Metanephros (tissue), 2 donors: ENCODE measurements around the gene VPS33B. TPM values are rescaled to one million over a fixed set of nuclear protein-coding genes. Genes with fewer than 3 reads are reported as not detected.

Source experiments
- small RNA-seq: library from RNA; depleted of rRNA; stranded (forward); fragments of <200 nt; gene quantifications from one replicate; pipeline ENCODE3, GENCODE V24; 2014; ENCODE audit warnings: low replicate concordance
- total RNA-seq: library from RNA; depleted of rRNA; stranded (reverse); fragments of >200 nt; gene quantifications from one replicate; pipeline ENCODE4 v1.2.3, GENCODE V29; 2014

Gene VPS33B
- total RNA-seq = 5.5 TPM

DNA sequence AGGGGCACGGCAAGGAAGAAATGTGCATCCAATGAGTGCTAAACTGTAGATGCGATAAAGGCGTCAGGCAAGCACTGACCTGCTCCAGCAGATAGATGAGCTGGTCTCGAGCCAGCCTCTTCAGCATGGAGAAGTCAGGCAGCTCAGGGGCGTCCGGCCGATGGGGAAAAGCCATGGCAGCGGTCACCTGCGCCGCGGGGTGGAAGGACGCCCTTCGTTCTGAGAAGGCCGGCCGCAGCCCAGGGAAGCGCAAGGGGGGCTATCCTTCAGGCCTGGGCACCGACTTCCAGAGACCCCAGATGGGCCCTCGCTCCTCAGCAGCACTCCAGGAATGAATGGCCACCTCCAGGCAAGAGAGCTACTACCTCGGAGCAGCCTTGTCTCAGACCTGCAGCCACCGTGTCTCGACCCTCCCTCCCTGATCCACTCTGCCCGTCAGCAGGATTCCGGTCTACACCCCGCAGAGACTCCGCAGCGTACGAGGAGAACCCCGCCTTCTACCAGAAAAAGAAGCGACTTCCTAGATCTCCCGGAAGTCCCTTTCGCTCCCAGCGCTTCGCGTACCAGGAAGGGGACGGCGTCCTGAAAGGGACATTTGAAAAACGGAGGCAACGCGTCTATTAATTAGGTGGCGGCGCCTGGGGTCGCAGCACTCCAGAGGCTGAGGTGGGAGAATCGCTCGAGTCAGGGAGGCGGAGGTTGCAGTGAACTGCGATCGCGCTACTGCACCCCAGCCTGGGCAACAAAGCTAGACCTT, at the start of gene VPS33B:
Gene VPS33B, minus strand, starts transcription at position 520 of the 757 bp plus-strand sequence. Its CDS starts 345 bp downstream, at position 175.

DNA sequence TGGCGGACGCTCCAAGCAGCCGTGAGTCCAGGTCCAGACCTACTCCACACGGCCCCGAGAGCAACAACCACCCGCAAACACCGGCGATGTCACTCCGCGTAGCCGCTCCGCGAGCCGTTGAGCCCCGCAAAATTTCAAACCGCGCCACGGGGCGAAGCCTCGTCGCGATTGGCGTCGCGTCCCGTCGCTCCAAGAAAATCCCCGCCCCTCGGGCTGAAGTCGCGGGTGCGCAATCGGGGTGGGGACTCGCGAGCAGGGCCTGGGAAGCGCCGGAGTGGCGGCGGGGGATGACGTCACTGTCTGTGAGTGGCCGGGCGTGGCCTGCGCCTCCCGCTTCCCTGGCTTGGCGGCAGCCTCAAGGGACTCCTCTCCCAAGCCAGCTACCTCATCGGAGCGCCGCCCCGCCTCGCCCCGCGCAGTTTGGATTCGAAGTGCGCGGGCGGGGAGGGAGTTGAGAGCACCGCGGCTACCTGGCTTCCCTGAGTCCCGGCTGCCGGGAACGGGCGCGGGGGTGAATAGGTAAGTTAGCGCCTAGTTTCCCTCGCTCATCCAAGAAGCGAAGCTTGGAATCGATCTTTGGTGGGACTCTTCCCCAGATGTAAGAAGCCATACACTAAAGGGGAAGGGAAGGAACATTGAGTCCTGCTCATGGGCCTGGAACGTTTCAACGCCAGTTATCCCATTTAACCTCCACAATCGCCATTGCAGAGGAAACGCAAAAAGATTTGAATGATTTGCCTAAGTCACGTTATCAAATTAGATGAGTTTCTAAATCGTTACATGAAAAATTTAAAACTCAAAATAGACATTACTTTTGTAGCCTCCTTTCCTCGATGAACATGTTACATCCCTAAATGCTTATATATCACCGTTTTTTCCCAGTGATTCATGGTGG, 27.7 kb downstream of the VPS33B start, which contains the start of gene PRC1:
Gene PRC1, minus strand, starts transcription at position 119 of the 895 bp plus-strand sequence. Its CDS starts 118 bp downstream, at position 1.

DNA sequence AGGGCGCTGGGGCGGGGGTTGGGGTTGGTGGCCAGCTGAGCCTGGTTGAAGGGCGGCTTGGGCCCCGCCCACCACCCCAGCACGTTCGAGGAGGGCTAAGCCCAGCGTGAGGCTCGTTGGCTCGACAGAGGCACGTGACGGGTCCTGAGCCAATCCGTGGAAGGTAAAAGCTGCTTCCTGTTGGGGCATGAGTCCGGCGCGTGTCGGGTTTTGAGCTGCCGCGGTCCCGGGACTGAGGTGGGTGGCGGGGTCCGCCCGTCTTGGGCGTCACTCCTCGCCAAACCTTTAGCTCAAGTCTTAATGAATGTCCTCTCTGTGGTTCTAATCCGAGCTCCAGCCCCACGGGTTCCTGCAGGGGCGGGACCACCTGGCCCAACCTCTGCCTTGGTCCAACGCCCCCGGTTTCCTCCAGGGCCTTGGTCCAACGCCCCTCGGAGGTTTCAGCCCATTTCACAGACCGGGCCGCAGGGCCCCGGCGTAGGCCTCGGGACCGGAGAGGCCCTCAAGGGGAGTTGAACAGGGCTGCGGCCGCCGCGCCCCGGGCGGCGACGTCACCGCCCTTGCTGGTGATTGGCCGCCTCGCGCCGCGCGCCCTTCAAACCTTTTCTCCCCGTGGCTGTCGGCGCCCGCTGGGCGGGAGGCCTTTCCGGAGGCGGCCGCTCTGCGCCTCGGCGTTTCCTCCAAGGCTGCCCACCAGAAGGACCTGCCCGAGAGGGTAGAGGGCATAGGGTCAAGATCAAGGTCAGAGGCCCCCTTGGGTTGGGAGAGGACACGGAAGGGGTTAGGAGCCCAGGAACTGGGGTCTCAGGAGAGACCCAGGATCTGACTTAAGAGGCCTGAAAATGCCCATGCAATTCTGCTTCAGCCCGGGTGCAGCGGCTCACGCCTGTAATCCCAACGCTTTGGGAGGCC, 67.4 kb downstream of the VPS33B start, which contains the start of gene RCCD1:
Gene RCCD1, plus strand, starts transcription at position 173 of the 912 bp plus-strand sequence. CDS start 1,851 bp downstream, outside the sequence.

Small RNAs within 50 kb of the gene (small RNA-seq; reads per million reads assigned to genes)
- gene RF00019 = not detected

Other genes starting within 250 kb of the VPS33B start
- gene FURIN, start 154.0 kb downstream of the VPS33B start, total RNA-seq = 54.8 TPM
- 52.4 TPM for gene FES, start 138.1 kb downstream of the VPS33B start, total RNA-seq
- 45.9 TPM for gene MAN2A2, start 119.3 kb downstream of the VPS33B start, total RNA-seq
- 11.5 TPM for gene HDDC3, start 90.0 kb downstream of the VPS33B start, total RNA-seq
- 79.9 TPM for gene UNC45A, start 87.3 kb downstream of the VPS33B start, total RNA-seq
- gene RCCD1, start 67.7 kb downstream of the VPS33B start, total RNA-seq = 11.0 TPM
- gene PRC1, start 28.1 kb downstream of the VPS33B start, total RNA-seq = 63.2 TPM
- 2.1 TPM for gene SV2B, start 77.7 kb upstream of the VPS33B start, total RNA-seq